HG03575 (cell line): ENCODE measurements around the gene UBAP1L.
"Not testable (repeated sequence)": the region's sequence is repeated elsewhere in the genome, so short reads cannot be mapped to it uniquely, and the experiment has no call there.

ENCODE experiments used
- ATAC-seq: cut with Tn5 transposase; IDR thresholded peaks from one replicate; pipeline ENCODE4 v1.9.1; 2021; ENCODE audit not compliant: unreplicated experiment, insufficient number of reproducible peaks, low FRiP score; ENCODE audit errors: extremely low read depth

The UBAP1L gene

DNA sequence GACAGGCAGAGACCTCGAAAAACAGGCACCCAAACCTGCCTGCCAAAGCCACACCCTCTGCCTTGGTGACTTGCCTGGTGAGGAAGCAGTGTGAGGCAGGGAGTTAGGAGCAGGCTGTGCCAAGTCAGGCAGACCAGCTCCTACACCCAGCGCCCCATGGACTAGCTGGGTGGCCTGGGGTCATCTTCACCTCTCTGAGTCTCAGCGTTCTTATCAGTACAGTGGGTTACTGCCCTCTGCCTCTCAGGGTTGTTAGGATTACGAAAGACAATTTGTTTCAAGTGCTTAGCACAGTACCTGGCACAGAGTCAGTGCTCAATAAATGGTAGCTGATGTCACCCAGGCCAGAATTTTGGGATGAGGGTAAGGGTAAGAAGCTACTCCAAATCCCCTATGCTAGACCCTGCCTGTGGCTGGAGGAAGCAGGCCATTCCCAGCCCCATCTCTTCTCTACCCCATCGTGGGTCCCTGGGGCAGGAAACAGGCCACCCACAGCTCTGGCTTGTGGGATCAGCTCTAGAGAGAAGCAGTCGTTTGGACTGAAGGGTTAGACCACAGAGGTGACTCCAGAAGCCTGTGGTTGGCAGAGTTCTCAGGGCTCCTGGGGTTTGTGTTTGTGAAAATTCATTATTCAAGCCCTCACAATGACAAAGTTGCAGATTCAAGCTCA is 59.7 kb downstream of the UBAP1L start:
- no peak for ATAC-seq

DNA sequence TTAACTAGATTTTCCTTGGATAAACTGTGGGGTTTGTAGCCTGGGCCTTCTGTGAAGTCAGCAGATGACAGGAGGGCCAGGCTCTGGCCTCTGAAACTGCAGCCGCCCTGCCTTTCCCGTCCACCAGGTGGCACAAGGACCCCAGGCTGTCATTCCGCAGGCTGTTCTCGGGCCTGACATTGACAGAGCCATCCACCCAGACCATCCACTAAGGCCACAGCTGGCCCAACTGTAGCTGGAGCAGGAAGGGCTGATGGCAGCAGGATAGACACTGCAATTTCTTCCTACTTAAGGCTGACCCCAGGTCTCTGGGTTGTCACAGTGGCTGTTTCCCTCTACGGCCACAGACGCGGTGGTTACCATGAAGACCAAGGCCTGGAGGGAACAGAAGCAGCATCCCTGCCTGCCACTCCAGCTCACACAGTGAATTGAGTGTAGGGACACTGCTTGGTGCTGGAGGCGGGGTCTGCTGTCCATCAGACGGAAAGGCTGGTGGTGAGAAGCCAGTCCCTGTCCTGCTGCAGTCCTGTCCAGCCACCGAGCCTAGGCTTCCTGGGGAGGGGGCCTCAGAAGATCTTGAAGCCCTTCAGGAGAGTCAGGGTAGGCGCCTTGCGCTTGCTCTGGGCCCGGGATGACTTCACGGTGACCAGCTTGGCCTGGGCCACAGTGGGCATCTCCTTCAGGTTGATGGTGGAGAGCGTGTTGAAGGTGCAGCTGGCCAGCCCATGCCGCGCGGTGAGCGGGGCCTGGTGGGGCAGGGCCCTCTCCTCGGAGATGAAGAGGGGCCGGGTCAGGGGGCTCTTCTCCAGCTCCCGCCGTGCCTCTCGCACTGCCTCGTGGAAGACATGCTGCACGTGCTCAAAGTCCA is 60.4 kb downstream of the UBAP1L start:
- ATAC-seq, result no peak

DNA sequence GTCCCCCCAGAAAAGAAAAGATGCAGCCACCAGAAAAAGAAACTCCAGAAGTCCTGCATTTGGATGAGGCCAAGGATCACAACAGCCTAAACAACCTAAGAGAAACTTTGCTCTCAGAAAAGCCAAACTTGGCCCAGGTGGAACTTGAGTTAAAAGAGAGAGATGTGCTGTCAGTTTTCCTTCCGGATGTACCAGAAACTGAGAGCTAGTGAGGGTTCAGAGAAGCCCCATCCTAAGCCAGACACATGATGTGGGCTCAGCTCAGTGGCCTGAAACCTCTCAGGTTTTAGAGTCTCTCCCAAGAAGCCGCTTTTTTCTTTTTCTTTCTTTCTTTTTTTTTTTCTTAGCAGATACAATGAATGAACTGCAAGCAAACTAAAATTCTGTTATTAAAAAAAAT is 62.0 kb downstream of the UBAP1L start:
- no peak for ATAC-seq

DNA sequence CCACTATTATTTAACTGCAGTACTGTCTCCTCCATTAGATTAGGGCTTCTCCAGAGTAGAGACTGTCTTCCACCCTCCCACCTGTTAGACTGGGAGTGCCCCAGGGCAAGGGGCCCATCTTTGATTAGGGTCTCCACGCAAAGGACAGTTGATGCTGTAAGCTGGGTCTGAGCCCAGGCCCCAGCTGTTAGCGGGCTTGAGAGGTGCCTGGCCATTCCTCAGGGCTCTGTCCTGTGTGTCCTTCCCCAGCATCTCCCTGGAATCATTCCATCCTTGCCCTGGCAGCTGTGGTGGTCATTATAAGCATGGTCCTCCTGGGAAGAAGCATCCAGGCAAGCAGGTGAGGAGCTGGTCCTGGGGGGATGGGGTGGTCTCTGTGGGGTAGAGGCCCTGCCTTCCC is 63.7 kb downstream of the UBAP1L start:
- ATAC-seq, result no peak

DNA sequence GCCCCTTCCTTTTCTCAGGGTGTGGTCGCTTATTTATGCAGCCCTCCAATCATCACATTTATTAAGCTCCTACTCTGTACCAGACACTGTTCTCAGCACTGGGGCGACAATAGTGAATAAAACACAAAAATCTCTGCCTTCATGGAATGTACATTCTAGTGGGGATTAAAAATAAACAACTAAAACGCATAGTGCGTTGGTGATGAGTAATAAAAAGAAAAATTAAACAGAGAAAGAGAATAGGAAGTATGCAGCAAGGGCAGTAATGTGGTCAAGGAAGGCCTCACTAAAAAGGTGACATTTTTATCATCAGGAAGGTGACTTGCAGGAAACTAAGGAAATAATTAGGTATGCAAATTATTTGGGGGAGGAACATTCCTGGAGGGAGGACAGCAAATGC is 64.7 kb downstream of the UBAP1L start:
- ATAC-seq, result no peak

DNA sequence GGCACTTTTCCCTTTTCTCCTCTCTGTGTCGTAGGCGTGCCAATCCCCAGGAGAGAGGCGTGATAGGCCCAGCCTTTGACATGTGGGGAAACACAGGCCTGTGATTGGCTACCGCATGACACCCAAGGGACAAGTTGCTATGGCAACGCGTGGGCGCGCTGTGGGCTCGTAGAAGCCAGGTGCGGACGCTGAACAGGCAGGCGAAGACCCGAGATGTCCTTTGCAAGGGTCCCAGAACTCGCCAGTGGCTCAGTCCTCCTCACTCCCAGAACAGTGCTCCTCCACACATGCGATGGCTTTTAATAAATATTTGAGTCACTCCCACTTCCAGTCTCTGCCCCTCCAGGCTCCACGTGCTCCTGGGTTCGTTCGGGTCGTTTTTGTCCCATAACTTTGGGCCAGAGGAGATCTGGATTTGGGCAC is 65.6 kb downstream of the UBAP1L start:
- ATAC-seq, result no peak

DNA sequence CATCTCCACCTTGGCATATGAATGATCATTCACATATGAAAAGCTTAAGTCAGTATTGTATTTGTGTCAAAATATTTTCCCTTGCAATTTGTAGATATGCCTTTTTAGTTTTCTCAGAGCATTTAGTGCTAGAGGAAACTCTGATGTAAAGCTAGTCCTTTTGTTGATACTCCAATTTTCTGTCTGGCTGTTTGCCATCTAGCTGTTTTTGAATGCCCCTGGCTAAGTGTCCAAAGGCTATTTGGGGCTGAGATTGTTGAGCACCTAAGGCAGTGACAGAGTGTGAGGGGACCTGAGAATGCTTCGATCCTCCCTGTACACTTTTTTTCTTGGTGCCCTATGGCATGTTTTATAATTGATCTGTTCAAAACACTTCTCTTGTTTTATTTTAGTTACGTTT is 66.8 kb downstream of the UBAP1L start:
- no peak for ATAC-seq

DNA sequence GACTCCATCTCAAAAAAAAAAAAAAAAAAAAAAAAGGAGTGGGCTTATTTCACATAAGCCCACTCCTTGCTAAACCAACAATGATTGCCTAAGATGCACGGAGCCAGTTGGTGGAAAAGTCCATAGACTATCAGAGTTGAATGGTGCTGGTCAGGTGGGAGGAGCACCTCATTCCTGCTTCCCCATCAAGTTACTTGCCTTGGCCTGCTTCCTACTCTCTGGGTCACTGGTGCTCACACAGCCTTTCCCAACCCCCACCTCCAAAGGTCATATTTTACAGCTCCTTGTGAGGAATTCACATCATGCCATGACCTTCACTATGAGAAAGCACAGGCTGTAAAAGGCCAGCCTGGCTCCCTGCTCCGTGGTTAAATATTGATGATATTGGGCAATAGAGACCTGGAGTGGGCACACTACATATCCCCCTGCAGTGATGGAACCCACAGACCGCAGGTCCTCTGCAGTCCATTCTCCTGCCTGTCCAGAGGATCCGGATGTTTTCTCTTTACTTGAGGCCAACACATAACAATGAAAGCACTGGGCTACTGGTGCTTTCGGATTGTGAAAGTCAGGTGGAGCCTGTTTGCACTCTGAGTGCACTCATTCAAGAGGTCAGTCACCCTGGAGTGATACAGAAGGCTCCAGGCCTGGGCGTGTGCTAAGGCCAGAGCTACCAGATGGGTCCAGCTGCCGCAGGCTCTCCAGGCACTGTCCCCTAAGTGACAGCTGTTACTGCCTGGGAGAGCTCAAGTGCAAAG is 70.1 kb downstream of the UBAP1L start, which contains the start of gene SLC51B:
SLC51B (plus strand) TSS at position 664 of the 758 bp plus-strand sequence. CDS start 4,618 bp downstream, outside the sequence.
- ATAC-seq, result no peak

DNA sequence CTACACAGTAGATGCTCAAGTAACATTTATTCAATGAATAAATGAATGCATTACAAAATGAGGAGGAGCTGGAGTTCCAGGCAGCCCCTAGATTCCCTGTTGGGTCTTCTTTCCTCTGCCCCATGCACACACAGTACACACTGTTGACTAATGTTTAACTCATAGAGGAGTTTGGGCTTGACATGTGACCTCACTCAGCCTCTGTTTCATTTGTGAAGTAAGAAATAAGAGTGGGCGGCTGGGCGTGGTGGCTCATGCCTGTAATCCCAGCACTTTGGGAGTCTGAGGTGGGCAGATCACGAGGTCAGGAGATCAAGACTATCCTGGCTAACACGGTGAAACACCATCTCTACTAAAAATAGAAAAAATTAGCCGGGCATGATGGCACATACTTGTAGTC is 70.8 kb downstream of the UBAP1L start:
- not testable (repeated sequence) for ATAC-seq

DNA sequence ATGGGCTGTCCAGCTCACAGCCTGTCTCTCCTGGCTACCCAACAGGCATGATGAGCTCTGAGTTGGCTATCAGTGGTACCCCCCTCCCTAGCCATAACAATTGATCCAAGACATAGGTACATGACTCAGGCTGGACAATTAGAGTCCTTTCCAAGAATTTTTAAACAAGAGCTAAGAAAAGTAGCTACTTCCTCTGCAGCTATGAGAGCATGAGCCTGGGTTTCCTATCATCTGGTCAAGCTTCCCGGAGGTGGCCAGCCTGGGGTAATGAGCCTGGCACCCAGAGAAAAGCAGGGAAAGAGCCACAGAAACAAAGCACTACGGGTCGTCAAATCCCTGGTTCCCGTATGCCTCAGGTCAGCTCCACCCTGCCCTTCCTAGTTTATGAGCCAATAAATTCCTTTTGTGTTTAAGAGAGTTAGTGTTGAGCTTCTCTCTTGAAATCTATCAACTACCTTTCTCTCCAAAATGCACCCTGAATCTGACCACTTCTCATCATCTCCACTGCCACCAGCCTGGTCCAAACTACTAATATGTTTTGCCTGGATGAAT is 72.1 kb downstream of the UBAP1L start:
- no peak for ATAC-seq
